HepG2 (cell line): ENCODE measurements around the gene KCNK10. TPM values are rescaled to one million over a fixed set of nuclear protein-coding genes. Genes with fewer than 3 reads are reported as not detected.
A peak's percentile ranks its signal among the peaks of the same experiment; 100 is the strongest.

ENCODE experiments used
- ARID2 ChIP-seq: sonication (generic); formaldehyde crosslinking; IDR thresholded peaks from 2 replicates; pipeline ENCODE4 v1.8.1; 2022; ENCODE audit warnings: mild to moderate bottlenecking, missing genetic modification reagents, borderline replicate concordance
- FOSL2 ChIP-seq: sonication (generic); formaldehyde crosslinking; IDR thresholded peaks from 2 replicates; pipeline ENCODE4 v1.4.0; 2020; ENCODE audit warnings: missing genetic modification reagents
- FOXA3 ChIP-seq: IDR thresholded peaks from 2 replicates; pipeline ENCODE4 v1.6.1; 2016; ENCODE audit warnings: missing genetic modification reagents, missing compliant biosample characterization
- FOXJ3 ChIP-seq: sonication (generic); formaldehyde crosslinking; IDR thresholded peaks from 2 replicates; pipeline ENCODE4 v1.4.0; 2020; ENCODE audit warnings: missing genetic modification reagents, mild to moderate bottlenecking, borderline replicate concordance
- FOXO1 ChIP-seq: sonication (generic); formaldehyde crosslinking; IDR thresholded peaks from 2 replicates; pipeline ENCODE4 v1.4.0; 2020; ENCODE audit warnings: missing genetic modification reagents
- GABPA ChIP-seq, 2 experiments: IDR thresholded peaks; 2 replicates each; pipeline ENCODE4 v1.6.1; 2011 to 2016; ENCODE audit warnings: low read depth in 2 of 2, low read length in 1 of 2, missing biosample characterization in 1 of 2, missing genetic modification characterization in 1 of 2
- MAFG ChIP-seq: sonication (generic); formaldehyde crosslinking; IDR thresholded peaks from 2 replicates; pipeline ENCODE4 v1.5.1; 2020; ENCODE audit warnings: mild to moderate bottlenecking, missing genetic modification reagents
- MTA3 ChIP-seq: sonication (generic); formaldehyde crosslinking; IDR thresholded peaks from 2 replicates; pipeline ENCODE4 v1.4.0; 2020; ENCODE audit warnings: missing genetic modification reagents
- PRPF4 ChIP-seq: fragments of 200-400 bp; formaldehyde crosslinking; IDR thresholded peaks from 2 replicates; pipeline ENCODE4 v1.6.1; 2016; ENCODE audit warnings: low read length, low read depth; ENCODE audit not compliant: poor library complexity, severe bottlenecking
- RAD21 ChIP-seq: fragments of 450-650 bp; formaldehyde crosslinking; IDR thresholded peaks from 2 replicates; pipeline ENCODE4 v1.5.0; 2020; ENCODE audit warnings: mild to moderate bottlenecking
- RXRB ChIP-seq: IDR thresholded peaks from 2 replicates; pipeline ENCODE4 v1.6.1; 2016; ENCODE audit warnings: borderline replicate concordance, missing genetic modification reagents, missing compliant biosample characterization
- SOX13 ChIP-seq, 3 experiments: fragments of 450-650 bp in 1 of 3; sonication (generic) in 1 of 3; formaldehyde crosslinking in 1 of 3; IDR thresholded peaks in 2 of 3; conservative IDR thresholded peaks in 1 of 3; 2 replicates each; pipeline versions ENCODE4 v1.5.0 to v1.6.1; 2016 to 2020; ENCODE audit warnings: antibody characterized with exemption in 1 of 3, mild to moderate bottlenecking in 1 of 3, missing compliant biosample characterization in 1 of 3, missing genetic modification reagents in 1 of 3, moderate library complexity in 1 of 3
- STAG1 ChIP-seq: sonication (generic); formaldehyde crosslinking; IDR thresholded peaks from 2 replicates; pipeline ENCODE4 v1.4.0; 2020; ENCODE audit warnings: missing genetic modification reagents
- STAT6 ChIP-seq: sonication (generic); formaldehyde crosslinking; IDR thresholded peaks from 2 replicates; pipeline ENCODE4 v1.4.0; 2020; ENCODE audit warnings: missing genetic modification reagents, mild to moderate bottlenecking, borderline replicate concordance
- XBP1 ChIP-seq: sonication (generic); formaldehyde crosslinking; IDR thresholded peaks from 2 replicates; pipeline ENCODE4 v1.5.0; 2020; ENCODE audit warnings: missing genetic modification reagents
- XRCC5 ChIP-seq: fragments of 200-400 bp; formaldehyde crosslinking; optimal IDR thresholded peaks from 2 replicates; pipeline ENCODE3; 2017; ENCODE audit warnings: mild to moderate bottlenecking, low read length
- ZBTB1 ChIP-seq: sonication (generic); formaldehyde crosslinking; IDR thresholded peaks from 2 replicates; pipeline ENCODE4 v1.4.0; 2020; ENCODE audit warnings: missing genetic modification reagents, borderline replicate concordance
- ZNF18 ChIP-seq: sonication (generic); formaldehyde crosslinking; IDR thresholded peaks from 2 replicates; pipeline ENCODE4 v1.8.0; 2022; ENCODE audit warnings: mild to moderate bottlenecking, missing genetic modification reagents; ENCODE audit not compliant: insufficient replicate concordance
- ZNF232 ChIP-seq: sonication (generic); formaldehyde crosslinking; IDR thresholded peaks from 2 replicates; pipeline ENCODE4 v1.4.0; 2020; ENCODE audit warnings: missing genetic modification reagents, borderline replicate concordance
- ZSCAN21 ChIP-seq: sonication (generic); formaldehyde crosslinking; IDR thresholded peaks from 2 replicates; pipeline ENCODE4 v1.8.0; 2022; ENCODE audit warnings: mild to moderate bottlenecking, missing genetic modification reagents, moderate library complexity, borderline replicate concordance
- polyA plus RNA-seq, 8 experiments: library from polyadenylated mRNA; depleted of rRNA in 3 of 8; stranded (reverse) in 7 of 8; unstranded in 1 of 8; fragments of >200 nt; fragmentation: Illumina TruSeq in 4 of 8; extraction: Trizol in 4 of 8; gene quantifications; 2 replicates each; pipeline versions ENCODE4 v1.2.1 to v1.2.3, GENCODE V29; 2011 to 2016; ENCODE audit warnings: low read depth in 4 of 8, missing spikeins in 1 of 8, mixed read lengths in 1 of 8; ENCODE audit not compliant: insufficient read depth in 1 of 8
- total RNA-seq, 5 experiments: library from RNA; depleted of rRNA; stranded (reverse); fragments of >200 nt; fragmentation: Illumina TruSeq; extraction: Trizol; gene quantifications; 2 replicates each; pipeline ENCODE4 v1.2.3, GENCODE V29; 2016; ENCODE audit warnings: low read depth in 1 of 5
- TF ChIP-seq, protein P1 (sequence below): IDR thresholded peaks from 2 replicates; pipeline ENCODE4 v1.4.0; 2020; ENCODE audit warnings: mild to moderate bottlenecking, missing genetic modification reagents

Gene KCNK10
- total and polyA plus RNA-seq, 2 of the 13 experiments (the other 11 are each of a cell fraction or from before 2014, with no cell fraction given) = not detected

DNA sequence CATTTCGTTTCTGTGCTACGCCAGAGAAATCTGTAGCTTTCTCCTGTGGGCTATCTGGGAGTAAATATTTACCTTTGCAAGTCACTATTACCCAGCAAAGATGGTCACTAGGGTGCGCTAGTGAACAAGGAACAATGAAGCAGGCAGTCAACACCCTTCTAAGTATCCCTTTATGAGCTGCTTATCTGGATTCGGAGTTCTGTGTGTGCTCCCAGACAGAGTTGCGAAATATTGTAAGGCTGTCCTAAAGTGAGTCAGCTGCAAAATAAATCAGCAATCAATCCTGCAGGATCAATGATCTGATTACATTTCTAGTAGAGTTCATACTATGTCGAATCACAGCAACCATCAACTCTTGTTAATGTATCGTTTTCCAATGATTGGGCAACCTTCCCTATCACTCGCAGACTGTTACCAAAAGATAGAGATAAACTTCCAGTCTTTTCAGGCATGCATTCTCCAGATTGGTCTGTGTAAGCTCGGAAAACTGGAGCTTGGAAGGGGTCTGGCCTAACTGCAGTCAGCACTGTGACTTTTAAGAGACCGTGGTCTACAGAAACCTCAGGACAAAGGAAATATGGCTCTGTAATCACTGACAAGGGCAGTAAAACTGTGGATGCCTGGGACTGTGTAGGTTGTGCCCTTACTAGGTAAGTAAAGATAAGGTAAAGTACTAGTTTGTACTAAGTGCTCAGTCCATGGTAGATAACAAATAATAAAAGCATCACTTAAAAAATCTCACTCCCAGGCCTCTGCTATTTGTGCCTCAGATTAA lies 133.5 kb downstream of the KCNK10 start (continued):
- TF ChIP-seq ZSCAN21 (CRISPR knock-in tag) = no peak
- TF ChIP-seq GABPA (IDR thresholded peaks at IDR 0.05; ENCODE audit: low read depth, low read length) = no peak
- TF ChIP-seq GABPA (CRISPR knock-in tag; IDR thresholded peaks at IDR 0.05; ENCODE audit: low read depth) = no peak
- TF ChIP-seq, protein P1, sequence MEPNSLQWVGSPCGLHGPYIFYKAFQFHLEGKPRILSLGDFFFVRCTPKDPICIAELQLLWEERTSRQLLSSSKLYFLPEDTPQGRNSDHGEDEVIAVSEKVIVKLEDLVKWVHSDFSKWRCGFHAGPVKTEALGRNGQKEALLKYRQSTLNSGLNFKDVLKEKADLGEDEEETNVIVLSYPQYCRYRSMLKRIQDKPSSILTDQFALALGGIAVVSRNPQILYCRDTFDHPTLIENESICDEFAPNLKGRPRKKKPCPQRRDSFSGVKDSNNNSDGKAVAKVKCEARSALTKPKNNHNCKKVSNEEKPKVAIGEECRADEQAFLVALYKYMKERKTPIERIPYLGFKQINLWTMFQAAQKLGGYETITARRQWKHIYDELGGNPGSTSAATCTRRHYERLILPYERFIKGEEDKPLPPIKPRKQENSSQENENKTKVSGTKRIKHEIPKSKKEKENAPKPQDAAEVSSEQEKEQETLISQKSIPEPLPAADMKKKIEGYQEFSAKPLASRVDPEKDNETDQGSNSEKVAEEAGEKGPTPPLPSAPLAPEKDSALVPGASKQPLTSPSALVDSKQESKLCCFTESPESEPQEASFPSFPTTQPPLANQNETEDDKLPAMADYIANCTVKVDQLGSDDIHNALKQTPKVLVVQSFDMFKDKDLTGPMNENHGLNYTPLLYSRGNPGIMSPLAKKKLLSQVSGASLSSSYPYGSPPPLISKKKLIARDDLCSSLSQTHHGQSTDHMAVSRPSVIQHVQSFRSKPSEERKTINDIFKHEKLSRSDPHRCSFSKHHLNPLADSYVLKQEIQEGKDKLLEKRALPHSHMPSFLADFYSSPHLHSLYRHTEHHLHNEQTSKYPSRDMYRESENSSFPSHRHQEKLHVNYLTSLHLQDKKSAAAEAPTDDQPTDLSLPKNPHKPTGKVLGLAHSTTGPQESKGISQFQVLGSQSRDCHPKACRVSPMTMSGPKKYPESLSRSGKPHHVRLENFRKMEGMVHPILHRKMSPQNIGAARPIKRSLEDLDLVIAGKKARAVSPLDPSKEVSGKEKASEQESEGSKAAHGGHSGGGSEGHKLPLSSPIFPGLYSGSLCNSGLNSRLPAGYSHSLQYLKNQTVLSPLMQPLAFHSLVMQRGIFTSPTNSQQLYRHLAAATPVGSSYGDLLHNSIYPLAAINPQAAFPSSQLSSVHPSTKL (CRISPR knock-in tag) = peak; percentile 44; the same call in 1 of the 2 replicates
- 0 out of 2 replicates have a peak, but pooled peaks have one; percentile 59 for TF ChIP-seq FOXO1
- TF ChIP-seq ARID2 (CRISPR knock-in tag) = no peak
- TF ChIP-seq RAD21 (CRISPR knock-in tag) = peak; percentile 57; the same call in 1 of the 2 replicates
- TF ChIP-seq PRPF4 = no peak
- TF ChIP-seq RXRB (CRISPR knock-in tag) = 0 out of 2 replicates have a peak, but pooled peaks have one; percentile 40
- no peak for TF ChIP-seq SOX13 (IDR thresholded peaks at IDR 0.05)
- peak in 1 of 2 experiments; percentile 30; a peak in 1 of 4 replicates for TF ChIP-seq SOX13 (CRISPR knock-in tag; conservative IDR thresholded peaks at IDR 0.05 in 1 of 2, IDR thresholded peaks at IDR 0.05 in 1 of 2)
- TF ChIP-seq ZBTB1 (CRISPR knock-in tag) = no peak
- TF ChIP-seq FOXA3 (CRISPR knock-in tag) = peak; percentile 81
- TF ChIP-seq MTA3 = no peak
- TF ChIP-seq FOXJ3 (CRISPR knock-in tag) = peak; percentile 67; the same call in 1 of the 2 replicates
- peak; percentile 51 for TF ChIP-seq XRCC5
- TF ChIP-seq ZNF18 (CRISPR knock-in tag) = no peak
- TF ChIP-seq STAT6 (CRISPR knock-in tag) = no peak
- no peak for TF ChIP-seq ZNF232 (CRISPR knock-in tag)
- TF ChIP-seq MAFG (CRISPR knock-in tag) = no peak
- no peak for TF ChIP-seq XBP1
- peak; percentile 31; the same call in 1 of the 2 replicates for TF ChIP-seq FOSL2
- TF ChIP-seq STAG1 (CRISPR knock-in tag) = peak; percentile 81
